Upper lobe of right lung (tissue), 1 donor: ENCODE measurements around the gene KCTD19. TPM values are rescaled to one million over a fixed set of nuclear protein-coding genes. Genes with fewer than 3 reads are reported as not detected.

Experiments
- ATAC-seq: fragments of 200-7000 bp; cut with Tn5 transposase; one replicate; pipeline ENCODE4 v1.9.1; 2020; ENCODE audit warnings: mild to moderate bottlenecking, moderate library complexity
- DNase-seq: peaks from one replicate; pipeline ENCODE4 v3.0.0-alpha.2; 2020
- H3K27ac ChIP-seq: fragments of 200-600 bp; one replicate; pipeline ENCODE4 v1.8.0; 2022
- H3K27me3 ChIP-seq: fragments of 200-600 bp; one replicate; pipeline ENCODE4 v1.8.0; 2022; ENCODE audit warnings: mild to moderate bottlenecking
- H3K36me3 ChIP-seq: fragments of 200-600 bp; one replicate; pipeline ENCODE4 v1.8.0; 2022
- H3K4me1 ChIP-seq: fragments of 200-600 bp; one replicate; pipeline ENCODE4 v1.8.0; 2022
- H3K4me3 ChIP-seq: fragments of 200-600 bp; one replicate; pipeline ENCODE4 v1.8.0; 2022; ENCODE audit warnings: mild to moderate bottlenecking
- H3K9me3 ChIP-seq: fragments of 200-600 bp; one replicate; pipeline ENCODE4 v1.8.0; 2022
- CTCF ChIP-seq: fragments of 200-600 bp; IDR thresholded peaks from one replicate; pipeline ENCODE4 v1.8.0; 2022; ENCODE audit warnings: antibody characterized with exemption
- intact Hi-C: fragments of 100-400 bp; cut with DNase I; formaldehyde crosslinking; loops from one replicate; pipeline ENCODE4 v1.11.0; 2022
- total RNA-seq: library from RNA; stranded (reverse); fragmentation: NEBNext Ultra II Directional; extraction: Animal tissue kit (Norgen Biotek cat#: 25700); gene quantifications from one replicate; pipeline ENCODE4 v1.2.1, GENCODE V29; 2021
- donor health status: DM: no; HTN: yes; CAD: no; lungs with severe emphysema.

The KCTD19 gene
- total RNA-seq, 1 donor from 2014 or later = 1.4 TPM

- Histone ChIP-seq H3K4me3 (peak overlapping the region; percentile 70), H3K27ac (peak overlapping the region; percentile 83), H3K27me3 (no peaks in the 10 kb centered on the region), H3K4me1 (peaks cover 62% of the 10 kb centered on the region), H3K9me3 (no peaks in the 10 kb centered on the region), H3K36me3 (no peaks in the 10 kb centered on the region)
- ATAC-seq (no peak), DNase-seq (no peak)
- intact Hi-C loops = no loop called here
- no peak for TF ChIP-seq CTCF
Observed at GRCh38 chr16:67245674-67246080, 80.9 kb downstream of the KCTD19 start.

- no peak for ATAC-seq
- no peak for DNase-seq
- H3K9me3 ChIP-seq = no peaks in the 10 kb centered on the region
- no peak for TF ChIP-seq CTCF
- H3K4me1 ChIP-seq = peaks cover 67% of the 10 kb centered on the region
- H3K4me3 ChIP-seq = peak overlapping the region; percentile 70
- no peaks in the 10 kb centered on the region for H3K36me3 ChIP-seq
- peak overlapping the region; percentile 83 for H3K27ac ChIP-seq
- intact Hi-C loops = no loop called here
- no peaks in the 10 kb centered on the region for H3K27me3 ChIP-seq
Observed at GRCh38 chr16:67245186-67245585, 81.4 kb downstream of the KCTD19 start.

DNA sequence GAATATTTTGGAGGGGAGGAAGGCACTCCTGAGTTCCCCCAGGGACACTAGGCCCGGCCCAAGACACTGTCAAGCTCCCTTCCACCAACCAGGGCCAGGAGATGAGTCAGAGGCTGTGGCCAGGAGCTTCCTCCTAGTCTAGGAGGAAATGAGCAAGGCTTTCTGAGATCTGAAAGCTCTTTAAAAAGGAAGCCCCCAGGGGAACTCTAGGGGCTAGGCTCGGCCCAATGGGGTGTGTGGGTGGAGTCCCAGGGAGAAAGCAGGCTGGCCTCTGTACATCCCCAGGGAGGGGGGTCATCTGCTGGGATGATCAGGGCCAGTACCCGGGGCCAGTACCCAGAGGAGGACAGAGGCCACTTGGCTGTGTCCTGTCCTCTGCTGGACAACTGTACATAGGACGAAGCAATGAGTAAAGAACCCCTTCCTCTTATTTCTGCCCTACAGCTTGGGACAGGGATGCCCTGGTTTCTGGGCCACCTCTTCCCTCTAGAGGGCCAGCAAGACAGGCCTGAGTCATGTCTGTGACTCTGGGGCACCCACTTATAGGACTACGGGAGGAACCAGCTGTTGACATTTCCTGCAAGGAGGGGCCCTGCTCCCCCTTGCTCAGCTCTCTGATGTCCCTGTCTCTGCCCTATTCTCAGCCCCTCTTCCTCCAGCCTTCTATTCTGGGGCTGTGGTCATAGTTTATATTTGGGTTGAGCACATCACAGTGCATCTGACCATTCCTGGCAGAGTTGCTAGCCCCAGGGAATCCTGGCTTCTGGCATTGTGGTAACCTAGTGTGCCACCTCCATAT is 82.0 kb downstream of the KCTD19 start:
- peak; percentile 86 for DNase-seq
- Histone ChIP-seq H3K27ac (peak overlapping the region; percentile 83), H3K4me1 (peaks cover 73% of the 10 kb centered on the region), H3K27me3 (no peaks in the 10 kb centered on the region), H3K36me3 (peaks cover 5% of the 10 kb centered on the region), H3K9me3 (no peaks in the 10 kb centered on the region), H3K4me3 (peak overlapping the region; percentile 70)
- peak; percentile 10 for TF ChIP-seq CTCF
- ATAC-seq = peak; percentile 12
- intact Hi-C loops = no loop called here

DNA sequence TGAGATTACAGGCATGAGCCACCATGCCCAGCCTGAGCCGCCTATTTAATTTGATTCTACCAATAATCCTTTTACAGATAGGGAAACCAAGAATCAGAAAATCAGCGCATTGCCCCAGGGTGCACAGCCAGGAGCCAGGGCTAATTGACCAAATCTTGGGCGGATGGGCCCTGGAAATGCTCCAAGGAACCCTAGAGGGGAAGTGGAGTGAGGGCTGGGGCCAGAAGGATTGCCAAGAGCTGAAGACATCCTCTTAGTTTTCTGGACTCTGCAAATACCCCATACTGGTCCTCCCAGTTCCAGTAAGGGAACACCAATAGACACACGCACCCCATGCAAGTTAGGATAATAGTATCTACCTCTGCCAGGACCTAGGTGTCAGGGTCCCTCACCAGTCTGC is 83.1 kb downstream of the KCTD19 start:
- DNase-seq = no peak
- H3K4me3 ChIP-seq = peak overlapping the region; percentile 11

GRCh38 chr16:67242138-67242730 is 84.3 kb downstream of the KCTD19 start:
- ATAC-seq (no peak), DNase-seq (peak; percentile 78)
- Histone ChIP-seq H3K27ac (peak overlapping the region; percentile 83), H3K9me3 (no peaks in the 10 kb centered on the region), H3K4me1 (peaks cover 67% of the 10 kb centered on the region), H3K4me3 (no peak overlapping the region), H3K27me3 (no peaks in the 10 kb centered on the region), H3K36me3 (peaks cover 29% of the 10 kb centered on the region)
- TF ChIP-seq CTCF = no peak
- intact Hi-C loops = no loop called here

More for the DNA sequence above, 83.1 kb downstream of the KCTD19 start:
- Histone ChIP-seq H3K27ac (peak overlapping the region; percentile 83), H3K4me1 (peaks cover 76% of the 10 kb centered on the region), H3K36me3 (peaks cover 16% of the 10 kb centered on the region), H3K27me3 (no peaks in the 10 kb centered on the region), H3K9me3 (no peaks in the 10 kb centered on the region)
- no peak for TF ChIP-seq CTCF
- intact Hi-C loops = no loop called here
- no peak for ATAC-seq
